ENCODE results near the gene PLEKHF1. TPM values are rescaled to one million over a fixed set of nuclear protein-coding genes. Genes with fewer than 3 reads are reported as not detected.

PLEKHF1 gene
- total RNA-seq, 4 donors from 2014 or later: 7.4 to 35.9 (median 19.7) TPM

DNA sequence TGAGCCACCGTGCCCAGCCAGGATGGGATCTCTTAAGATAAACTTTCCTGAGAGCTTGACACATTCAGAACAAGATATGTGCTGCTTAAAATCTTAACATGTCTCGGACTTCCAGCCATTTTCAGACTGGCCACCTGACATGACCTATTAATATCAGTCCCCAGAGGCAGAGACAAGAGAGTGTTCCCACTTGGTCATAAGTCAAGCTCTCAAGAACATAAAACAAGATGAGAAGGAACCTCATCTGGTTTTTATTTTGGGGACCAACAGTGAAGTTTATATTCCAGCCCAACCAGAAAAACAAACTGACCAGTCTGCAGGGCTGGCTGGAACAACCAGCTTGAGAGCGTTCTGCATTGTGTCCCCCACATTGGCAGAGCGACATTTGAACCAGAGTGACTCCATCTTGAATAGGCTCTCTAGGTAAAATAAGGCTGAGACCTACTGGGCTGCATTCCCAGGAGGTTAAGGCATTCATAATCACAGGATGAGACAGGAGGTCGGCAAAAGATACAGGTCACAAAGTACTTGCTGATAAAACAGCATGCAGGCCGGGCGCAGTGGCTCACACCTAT is 21.8 kb upstream of the PLEKHF1 start:
- Histone ChIP-seq H3K9me3 (no peaks in the 10 kb centered on the region), H3K4me1 (peaks cover 0 to 3% of the 10 kb centered on the region in 2 donors), H3K4me3 (no peak overlapping the region), H3K27ac (no peak overlapping the region), H3K27me3 (no peaks in the 10 kb centered on the region), H3K36me3 (no peaks in the 10 kb centered on the region)
- intact Hi-C loops (cut with DNase I; ENCODE audit: low total_unique reads): no loop called here
- DNase-seq: no peak
- no peak for TF ChIP-seq POLR2A (IDR thresholded peaks at IDR 0.05)
- TF ChIP-seq, protein P1, sequence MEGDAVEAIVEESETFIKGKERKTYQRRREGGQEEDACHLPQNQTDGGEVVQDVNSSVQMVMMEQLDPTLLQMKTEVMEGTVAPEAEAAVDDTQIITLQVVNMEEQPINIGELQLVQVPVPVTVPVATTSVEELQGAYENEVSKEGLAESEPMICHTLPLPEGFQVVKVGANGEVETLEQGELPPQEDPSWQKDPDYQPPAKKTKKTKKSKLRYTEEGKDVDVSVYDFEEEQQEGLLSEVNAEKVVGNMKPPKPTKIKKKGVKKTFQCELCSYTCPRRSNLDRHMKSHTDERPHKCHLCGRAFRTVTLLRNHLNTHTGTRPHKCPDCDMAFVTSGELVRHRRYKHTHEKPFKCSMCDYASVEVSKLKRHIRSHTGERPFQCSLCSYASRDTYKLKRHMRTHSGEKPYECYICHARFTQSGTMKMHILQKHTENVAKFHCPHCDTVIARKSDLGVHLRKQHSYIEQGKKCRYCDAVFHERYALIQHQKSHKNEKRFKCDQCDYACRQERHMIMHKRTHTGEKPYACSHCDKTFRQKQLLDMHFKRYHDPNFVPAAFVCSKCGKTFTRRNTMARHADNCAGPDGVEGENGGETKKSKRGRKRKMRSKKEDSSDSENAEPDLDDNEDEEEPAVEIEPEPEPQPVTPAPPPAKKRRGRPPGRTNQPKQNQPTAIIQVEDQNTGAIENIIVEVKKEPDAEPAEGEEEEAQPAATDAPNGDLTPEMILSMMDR (IDR thresholded peaks at IDR 0.05): no peak

DNA sequence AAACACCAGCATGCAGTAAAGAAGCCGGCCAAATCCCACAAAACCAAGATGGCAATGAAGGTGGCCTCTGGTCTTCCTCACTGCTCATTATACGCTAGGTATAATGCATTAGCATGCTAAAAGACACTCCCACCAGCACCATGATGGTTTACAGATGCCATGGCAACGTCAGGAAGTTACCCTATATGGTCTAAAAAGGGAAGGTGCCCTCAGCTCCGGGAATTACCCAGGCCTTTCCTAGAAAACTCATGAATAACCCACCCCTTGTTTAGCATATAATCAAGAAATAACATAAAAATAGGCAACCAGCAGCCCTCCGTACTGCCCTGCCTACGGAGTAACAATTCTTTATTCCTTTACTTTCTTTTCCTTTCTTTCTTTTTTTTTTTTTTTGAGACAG is 21.1 kb upstream of the PLEKHF1 start:
- TF ChIP-seq, protein P1 (IDR thresholded peaks at IDR 0.05): no peak
- Histone ChIP-seq H3K9me3 (no peaks in the 10 kb centered on the region), H3K27me3 (no peaks in the 10 kb centered on the region), H3K4me3 (no peak overlapping the region), H3K27ac (no peak overlapping the region), H3K36me3 (no peaks in the 10 kb centered on the region), H3K4me1 (peaks cover 0 to 3% of the 10 kb centered on the region in 2 donors)
- intact Hi-C loops (cut with DNase I; ENCODE audit: low total_unique reads): no loop called here
- DNase-seq: no peak

DNA sequence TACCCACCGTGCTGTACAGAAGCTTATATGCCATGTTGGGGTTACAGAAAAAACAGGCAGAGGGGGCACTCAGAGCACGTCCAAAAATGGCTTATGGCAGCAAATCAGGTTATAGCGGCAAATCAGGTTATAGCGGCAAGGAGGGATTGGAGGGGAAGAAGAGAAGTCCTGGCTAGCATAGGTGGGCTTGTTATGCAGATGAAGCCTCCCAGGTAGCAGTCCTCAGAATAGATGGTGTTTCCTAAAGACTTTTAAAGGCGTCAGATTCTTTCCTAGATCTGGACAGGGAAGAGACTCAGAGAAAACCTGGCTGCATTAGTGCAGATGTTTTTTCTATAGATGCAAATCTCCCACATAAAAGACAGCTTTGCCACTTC is 19.8 kb upstream of the PLEKHF1 start:
- intact Hi-C loops (cut with DNase I; ENCODE audit: low total_unique reads): no loop called here
- TF ChIP-seq POLR2A (IDR thresholded peaks at IDR 0.05): no peak
- TF ChIP-seq, protein P1 (IDR thresholded peaks at IDR 0.05): no peak
- Histone ChIP-seq H3K4me1 (peaks cover 0 to 3% of the 10 kb centered on the region in 2 donors), H3K27me3 (no peaks in the 10 kb centered on the region), H3K27ac (no peak overlapping the region), H3K9me3 (no peaks in the 10 kb centered on the region), H3K36me3 (no peaks in the 10 kb centered on the region), H3K4me3 (no peak overlapping the region)
- no peak for DNase-seq

DNA sequence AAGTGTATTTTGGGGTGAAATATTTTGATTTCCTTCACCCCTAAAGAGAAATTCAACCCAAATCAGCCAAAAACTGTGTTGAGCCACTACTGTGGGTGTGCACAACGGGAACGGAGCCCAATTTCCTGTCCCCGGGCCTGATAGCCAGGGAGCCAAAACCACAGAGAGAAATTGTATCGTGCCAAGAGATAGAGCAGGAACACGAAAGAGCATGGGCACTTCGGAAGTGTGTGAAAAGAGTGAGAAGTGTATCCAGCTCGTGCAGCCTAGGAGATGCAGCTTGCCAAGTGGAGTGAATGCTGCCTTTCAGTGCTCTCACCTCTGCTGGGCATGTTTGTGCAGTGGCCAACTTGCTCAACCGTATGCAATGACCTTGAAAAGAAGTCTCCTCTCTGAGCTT is 19.4 kb upstream of the PLEKHF1 start:
- Histone ChIP-seq H3K27ac (no peak overlapping the region), H3K4me1 (peaks cover 0 to 3% of the 10 kb centered on the region in 2 donors), H3K4me3 (no peak overlapping the region), H3K36me3 (no peaks in the 10 kb centered on the region), H3K9me3 (no peaks in the 10 kb centered on the region), H3K27me3 (no peaks in the 10 kb centered on the region)
- DNase-seq: peak in 1 of 2 donors; percentile 47
- intact Hi-C loops (cut with DNase I; ENCODE audit: low total_unique reads): no loop called here
- no peak for TF ChIP-seq POLR2A (IDR thresholded peaks at IDR 0.05)
- TF ChIP-seq, protein P1 (IDR thresholded peaks at IDR 0.05): no peak

DNA sequence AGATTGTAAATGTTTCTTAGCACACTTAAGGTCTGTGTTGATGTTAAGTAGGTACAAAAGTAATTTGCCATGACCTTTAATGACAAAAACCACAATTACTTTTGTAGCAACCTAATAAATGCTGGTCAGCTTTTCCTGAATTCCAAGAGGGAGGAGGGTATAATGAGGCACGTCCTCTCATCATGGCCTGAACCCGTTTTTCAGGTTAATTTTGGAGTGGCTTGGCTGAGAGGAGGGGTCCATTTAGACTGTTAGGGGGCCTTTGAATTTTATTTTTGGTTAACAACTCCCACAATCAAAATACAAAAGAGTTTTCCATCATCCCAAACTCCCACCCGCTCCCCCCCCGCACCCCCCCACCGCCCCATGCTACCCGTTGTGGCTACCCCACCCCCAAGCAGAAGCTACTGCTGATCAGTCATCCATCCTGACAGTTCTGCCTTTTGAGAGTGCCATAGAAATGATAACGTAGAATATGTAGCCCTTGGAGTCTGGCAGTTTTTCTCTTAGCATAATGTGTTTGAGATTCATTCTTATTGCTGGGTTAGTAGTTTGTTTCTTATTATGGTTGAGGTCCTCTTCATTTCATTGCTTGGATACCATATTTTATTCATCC is 14.4 kb upstream of the PLEKHF1 start:
- H3K4me3 ChIP-seq: no peak overlapping the region

More for the DNA sequence above, 14.4 kb upstream of the PLEKHF1 start:
- DNase-seq: no peak
- Histone ChIP-seq H3K4me1 (no peaks in the 10 kb centered on the region), H3K36me3 (no peaks in the 10 kb centered on the region), H3K27me3 (no peaks in the 10 kb centered on the region), H3K27ac (no peak overlapping the region), H3K9me3 (no peaks in the 10 kb centered on the region)
- intact Hi-C loops (cut with DNase I; ENCODE audit: low total_unique reads): no loop called here
- TF ChIP-seq, protein P1 (IDR thresholded peaks at IDR 0.05): no peak
- TF ChIP-seq POLR2A (IDR thresholded peaks at IDR 0.05): no peak
